Measurements from ENCODE around the gene PSME3IP1. TPM values are rescaled to one million over a fixed set of nuclear protein-coding genes. Genes with fewer than 3 reads are reported as not detected.

Gene PSME3IP1
- total and polyA plus RNA-seq, 9 of the 15 experiments (the other 6 are each of a cell fraction or from before 2014, with no cell fraction given): 63.8 to 187 (median 142) TPM

DNA sequence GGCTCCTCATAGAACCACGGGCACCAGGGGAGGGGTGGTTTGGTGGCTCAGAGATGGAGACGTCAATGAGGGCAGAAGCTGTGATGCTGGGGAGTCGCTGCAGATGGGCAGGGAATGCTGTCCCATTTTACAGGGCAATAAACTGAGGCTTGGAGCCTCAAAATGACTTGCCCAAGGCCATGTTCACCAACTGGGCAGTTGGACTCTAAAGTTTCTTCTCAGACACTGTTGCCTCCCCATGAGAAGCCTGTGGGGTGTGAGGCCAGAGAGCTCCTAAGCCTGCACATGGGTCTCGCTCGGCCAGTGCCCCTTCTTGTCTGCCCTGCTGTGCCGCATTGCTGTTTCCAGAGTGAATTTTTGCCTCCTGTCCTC, 54.9 kb downstream of the PSME3IP1 start:
- POLR2A ChIA-PET: interaction anchor here (0.5 to 1.7 kb wide), 3 partner anchors 11 to 15 kb away, joined by 3 to 4 read pairs (median 3); no protein-coding TSS in a partner anchor
- no peaks in the 10 kb centered on the region for H3K79me2 ChIP-seq (ENCODE audit: control insufficient read depth, insufficient read depth, low read length)
- 39% methylated on average over 4 of the region's 6 CpGs for WGBS (ENCODE audit: insufficient coverage, low coverage, missing lambda C conversion rate)
- H3K9me3 ChIP-seq (replicated peaks; ENCODE audit: control insufficient read depth, insufficient read depth, low read depth, low read length): no peaks in the 10 kb centered on the region
- no peaks in the 10 kb centered on the region for H3K9me1 ChIP-seq (ENCODE audit: control insufficient read depth, insufficient read depth, low read length)
- intact Hi-C loops (cut with micrococcal nuclease) (no loop called here), in situ Hi-C loops (cut with MboI) (no loop called here)
- H3K4me1 ChIP-seq (replicated peaks in 1 of 2; ENCODE audit: control insufficient read depth in 2 of 2, insufficient read depth in 2 of 2, low read length in 2 of 2): peaks cover 2 to 3% of the 10 kb centered on the region in 2 experiments; a peak in 4 of 5 replicates
- ATAC-seq: no peak
- H3K4me2 ChIP-seq (ENCODE audit: insufficient read depth, low read length): no peak overlapping the region
- H3K27me3 ChIP-seq (ENCODE audit: control insufficient read depth in 2 of 2, insufficient read depth in 2 of 2, low read length in 2 of 2): no peaks in the 10 kb centered on the region
- CTCF ChIA-PET (ENCODE audit: low intra/inter-chr PET ratio): no interaction called here
- H3K27ac ChIP-seq (ENCODE audit: extremely low read depth, low read depth, low read length): no peak overlapping the region
- no peak for DNase-seq (ENCODE audit: extremely low read depth in 1 of 4, low spot score in 3 of 4)
- H3K9ac ChIP-seq (ENCODE audit: insufficient read depth in 1 of 2, low read depth in 2 of 2, low read length in 2 of 2): 0 out of 4 replicates have a peak overlapping the region, but pooled peaks of 1 of the 2 experiments have one; percentile 5
- no peaks in the 10 kb centered on the region for H4K20me1 ChIP-seq (replicated peaks; ENCODE audit: control insufficient read depth, insufficient read depth, low read length)
- no peaks in the 10 kb centered on the region for H3K36me3 ChIP-seq (ENCODE audit: control insufficient read depth, insufficient read depth, low read length)
- H3K4me3 ChIP-seq: no peak overlapping the region
- no TSS peak for BruUV-seq (replicated peaks)
- no peak for FAIRE-seq
- no peak overlapping the region for H2AFZ ChIP-seq (ENCODE audit: low read depth, low read length)
- TF ChIP-seq, protein P1, sequence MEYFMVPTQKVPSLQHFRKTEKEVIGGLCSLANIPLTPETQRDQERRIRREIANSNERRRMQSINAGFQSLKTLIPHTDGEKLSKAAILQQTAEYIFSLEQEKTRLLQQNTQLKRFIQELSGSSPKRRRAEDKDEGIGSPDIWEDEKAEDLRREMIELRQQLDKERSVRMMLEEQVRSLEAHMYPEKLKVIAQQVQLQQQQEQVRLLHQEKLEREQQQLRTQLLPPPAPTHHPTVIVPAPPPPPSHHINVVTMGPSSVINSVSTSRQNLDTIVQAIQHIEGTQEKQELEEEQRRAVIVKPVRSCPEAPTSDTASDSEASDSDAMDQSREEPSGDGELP (CRISPR knock-in tag; IDR thresholded peaks at IDR 0.05; ENCODE audit: borderline replicate concordance): no peak
- TF ChIP-seq, protein P2, sequence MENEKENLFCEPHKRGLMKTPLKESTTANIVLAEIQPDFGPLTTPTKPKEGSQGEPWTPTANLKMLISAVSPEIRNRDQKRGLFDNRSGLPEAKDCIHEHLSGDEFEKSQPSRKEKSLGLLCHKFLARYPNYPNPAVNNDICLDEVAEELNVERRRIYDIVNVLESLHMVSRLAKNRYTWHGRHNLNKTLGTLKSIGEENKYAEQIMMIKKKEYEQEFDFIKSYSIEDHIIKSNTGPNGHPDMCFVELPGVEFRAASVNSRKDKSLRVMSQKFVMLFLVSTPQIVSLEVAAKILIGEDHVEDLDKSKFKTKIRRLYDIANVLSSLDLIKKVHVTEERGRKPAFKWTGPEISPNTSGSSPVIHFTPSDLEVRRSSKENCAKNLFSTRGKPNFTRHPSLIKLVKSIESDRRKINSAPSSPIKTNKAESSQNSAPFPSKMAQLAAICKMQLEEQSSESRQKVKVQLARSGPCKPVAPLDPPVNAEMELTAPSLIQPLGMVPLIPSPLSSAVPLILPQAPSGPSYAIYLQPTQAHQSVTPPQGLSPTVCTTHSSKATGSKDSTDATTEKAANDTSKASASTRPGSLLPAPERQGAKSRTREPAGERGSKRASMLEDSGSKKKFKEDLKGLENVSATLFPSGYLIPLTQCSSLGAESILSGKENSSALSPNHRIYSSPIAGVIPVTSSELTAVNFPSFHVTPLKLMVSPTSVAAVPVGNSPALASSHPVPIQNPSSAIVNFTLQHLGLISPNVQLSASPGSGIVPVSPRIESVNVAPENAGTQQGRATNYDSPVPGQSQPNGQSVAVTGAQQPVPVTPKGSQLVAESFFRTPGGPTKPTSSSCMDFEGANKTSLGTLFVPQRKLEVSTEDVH (IDR thresholded peaks at IDR 0.05; ENCODE audit: low read depth, partially characterized antibody): no peak
- no peak for TF ChIP-seq PRMT5 (CRISPR knock-in tag; IDR thresholded peaks at IDR 0.05)
- no peak for TF ChIP-seq CHCHD3 (CRISPR knock-in tag; IDR thresholded peaks at IDR 0.05)
- no peak for TF ChIP-seq HDAC1 (IDR thresholded peaks at IDR 0.05)
- TF ChIP-seq, protein P3, sequence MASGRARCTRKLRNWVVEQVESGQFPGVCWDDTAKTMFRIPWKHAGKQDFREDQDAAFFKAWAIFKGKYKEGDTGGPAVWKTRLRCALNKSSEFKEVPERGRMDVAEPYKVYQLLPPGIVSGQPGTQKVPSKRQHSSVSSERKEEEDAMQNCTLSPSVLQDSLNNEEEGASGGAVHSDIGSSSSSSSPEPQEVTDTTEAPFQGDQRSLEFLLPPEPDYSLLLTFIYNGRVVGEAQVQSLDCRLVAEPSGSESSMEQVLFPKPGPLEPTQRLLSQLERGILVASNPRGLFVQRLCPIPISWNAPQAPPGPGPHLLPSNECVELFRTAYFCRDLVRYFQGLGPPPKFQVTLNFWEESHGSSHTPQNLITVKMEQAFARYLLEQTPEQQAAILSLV (tag; IDR thresholded peaks at IDR 0.05): no peak
- TF ChIP-seq, protein P4, sequence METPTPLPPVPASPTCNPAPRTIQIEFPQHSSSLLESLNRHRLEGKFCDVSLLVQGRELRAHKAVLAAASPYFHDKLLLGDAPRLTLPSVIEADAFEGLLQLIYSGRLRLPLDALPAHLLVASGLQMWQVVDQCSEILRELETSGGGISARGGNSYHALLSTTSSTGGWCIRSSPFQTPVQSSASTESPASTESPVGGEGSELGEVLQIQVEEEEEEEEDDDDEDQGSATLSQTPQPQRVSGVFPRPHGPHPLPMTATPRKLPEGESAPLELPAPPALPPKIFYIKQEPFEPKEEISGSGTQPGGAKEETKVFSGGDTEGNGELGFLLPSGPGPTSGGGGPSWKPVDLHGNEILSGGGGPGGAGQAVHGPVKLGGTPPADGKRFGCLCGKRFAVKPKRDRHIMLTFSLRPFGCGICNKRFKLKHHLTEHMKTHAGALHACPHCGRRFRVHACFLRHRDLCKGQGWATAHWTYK (CRISPR knock-in tag; IDR thresholded peaks at IDR 0.05): no peak
- no peak for TF ChIP-seq POLR3G (IDR thresholded peaks at IDR 0.05; ENCODE audit: extremely low read depth, insufficient read length, insufficient replicate concordance)
- TF ChIP-seq ETS2 (tag; IDR thresholded peaks at IDR 0.05; ENCODE audit: borderline replicate concordance, poor library complexity, severe bottlenecking): no peak
- no peak for TF ChIP-seq WHSC1 (IDR thresholded peaks at IDR 0.05; ENCODE audit: low read length)
- TF ChIP-seq BCOR (IDR thresholded peaks at IDR 0.05): peak; percentile 81
- TF ChIP-seq CHD4 (IDR thresholded peaks at IDR 0.05; ENCODE audit: insufficient read depth, insufficient replicate concordance, low read depth, low read length, poor library complexity, severe bottlenecking): peak; percentile 52
- TF ChIP-seq KDM1A (IDR thresholded peaks at IDR 0.05): peak in 1 of 2 experiments; percentile 59; a peak in 2 of 4 replicates
- no peak for TF ChIP-seq NR2C2 (CRISPR knock-in tag; IDR thresholded peaks at IDR 0.05)
- no peak for TF ChIP-seq NR2C2 (tag; IDR thresholded peaks at IDR 0.05)
- TF ChIP-seq RBM25 (IDR thresholded peaks at IDR 0.05; ENCODE audit: low read depth, low read length, severe bottlenecking): peak; percentile 59
- no peak for TF ChIP-seq NR1H2 (CRISPR knock-in tag; IDR thresholded peaks at IDR 0.05)
- TF ChIP-seq TBP (optimal IDR thresholded peaks at IDR 0.05; ENCODE audit: low read depth, low read length): no peak

Measured in K562 (cell line).